Effector memory CD8-positive, alpha-beta T cell (primary cell): ENCODE data around the gene GTF2H4.

Source experiments
- ATAC-seq: fragments of 150-1000 bp; cut with Tn5 transposase; replicated peaks from 2 replicates; pipeline ENCODE4 v1.10.0; 2021; ENCODE audit warnings: mild to moderate bottlenecking, moderate library complexity
- DNase-seq, 3 experiments: peaks; one replicate each; pipeline ENCODE4 v3.0.0; 2021
- H3K27ac Mint-ChIP-seq, 2 donors: one replicate each; pipeline ENCODE4 v1.8.0; 2022; ENCODE audit warnings: mild to moderate bottlenecking in 2 of 2, mixed read lengths in 2 of 2, moderate library complexity in 2 of 2
- H3K27me3 Mint-ChIP-seq, 2 donors: one replicate each; pipeline ENCODE4 v1.8.0; 2022; ENCODE audit warnings: mixed read lengths in 2 of 2
- H3K36me3 Mint-ChIP-seq: one replicate; pipeline ENCODE4 v1.8.0; 2022; ENCODE audit warnings: mild to moderate bottlenecking, moderate library complexity, mixed read lengths; ENCODE audit not compliant: insufficient read depth
- H3K4me1 Mint-ChIP-seq, 2 donors: one replicate each; pipeline ENCODE4 v1.8.0; 2022; ENCODE audit warnings: low read depth in 2 of 2, mixed read lengths in 2 of 2
- H3K4me3 Mint-ChIP-seq, 2 donors: one replicate each; pipeline ENCODE4 v1.8.0; 2022; ENCODE audit warnings: mild to moderate bottlenecking in 2 of 2, mixed read lengths in 2 of 2, moderate library complexity in 2 of 2
- H3K9me3 Mint-ChIP-seq, 2 donors: one replicate each; pipeline ENCODE4 v1.8.0; 2022; ENCODE audit warnings: mixed read lengths in 2 of 2

GTF2H4 gene

DNA sequence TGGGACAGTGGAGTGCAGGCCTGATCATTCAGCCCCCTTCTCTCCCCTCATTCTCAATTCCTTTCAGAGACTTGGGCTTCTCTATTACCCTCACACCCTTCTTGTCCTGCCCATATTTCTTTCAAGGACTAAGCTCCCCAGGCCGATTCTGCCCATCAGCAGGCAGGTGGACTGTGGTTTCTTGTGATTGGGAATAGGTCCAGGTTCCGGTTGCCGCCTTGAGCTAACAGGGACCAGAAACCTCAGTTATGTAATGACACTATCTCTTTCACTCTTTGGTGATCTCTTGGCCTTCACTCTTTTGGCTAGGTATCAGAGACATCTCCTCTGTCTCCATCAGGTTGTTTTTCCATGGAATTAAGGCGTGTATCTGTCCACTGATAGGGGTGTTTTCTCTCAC lies 39.2 kb downstream of the GTF2H4 start:
- peaks cover 78 to 100% of the 10 kb centered on the region in 2 donors for H3K27me3 Mint-ChIP-seq
- H3K27ac Mint-ChIP-seq: no peak overlapping the region
- H3K36me3 Mint-ChIP-seq: no peaks in the 10 kb centered on the region

DNA sequence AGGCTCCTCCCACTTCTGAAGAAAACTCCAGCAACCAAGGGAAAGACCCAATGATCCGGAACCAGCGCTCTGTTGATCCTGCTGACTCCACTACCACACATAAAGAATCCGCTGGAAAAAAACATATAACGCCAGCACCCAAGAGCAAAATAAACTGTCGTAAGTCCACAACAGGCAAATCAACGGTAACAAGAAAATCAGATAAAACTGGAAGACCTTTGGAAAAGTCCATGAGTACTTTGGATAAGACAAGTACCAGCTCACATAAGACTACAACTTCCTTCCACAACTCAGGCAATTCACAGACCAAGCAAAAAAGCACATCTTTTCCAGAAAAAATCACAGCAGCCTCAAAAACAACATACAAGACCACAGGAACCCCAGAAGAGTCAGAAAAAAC lies 40.8 kb downstream of the GTF2H4 start:
- Mint-ChIP-seq H3K27ac (no peak overlapping the region), H3K27me3 (peaks cover 70 to 99% of the 10 kb centered on the region in 2 donors), H3K4me1 (peaks cover 0 to 1% of the 10 kb centered on the region in 2 donors), H3K4me3 (no peak overlapping the region), H3K9me3 (peaks cover 5 to 17% of the 10 kb centered on the region in 2 donors), H3K36me3 (no peaks in the 10 kb centered on the region)
- no peak for ATAC-seq
- no peak for DNase-seq

More for the DNA sequence above, 39.2 kb downstream of the GTF2H4 start:
- Mint-ChIP-seq H3K9me3 (peaks cover 5 to 17% of the 10 kb centered on the region in 2 donors), H3K4me1 (peaks cover 0 to 6% of the 10 kb centered on the region in 2 donors), H3K4me3 (no peak overlapping the region)
- DNase-seq (no peak), ATAC-seq (no peak)

DNA sequence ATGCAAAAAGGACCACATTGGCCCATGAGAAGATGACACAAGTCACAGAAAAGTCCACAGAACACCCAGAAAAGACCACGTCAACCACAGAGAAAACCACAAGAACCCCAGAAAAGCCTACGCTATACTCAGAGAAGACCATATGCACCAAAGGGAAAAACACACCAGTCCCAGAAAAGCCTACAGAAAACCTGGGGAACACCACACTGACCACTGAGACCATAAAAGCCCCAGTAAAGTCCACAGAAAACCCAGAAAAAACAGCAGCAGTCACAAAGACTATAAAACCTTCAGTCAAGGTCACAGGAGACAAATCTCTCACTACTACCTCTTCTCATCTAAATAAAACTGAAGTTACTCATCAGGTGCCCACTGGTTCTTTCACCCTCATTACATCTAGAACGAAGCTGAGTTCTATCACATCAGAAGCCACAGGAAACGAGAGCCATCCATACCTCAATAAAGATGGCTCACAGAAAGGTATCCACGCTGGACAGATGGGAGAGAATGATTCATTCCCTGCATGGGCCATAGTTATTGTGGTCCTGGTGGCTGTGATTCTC lies 44.0 kb downstream of the GTF2H4 start:
- Mint-ChIP-seq H3K27ac (no peak overlapping the region), H3K36me3 (peaks cover 2% of the 10 kb centered on the region), H3K9me3 (peaks cover 5 to 17% of the 10 kb centered on the region in 2 donors), H3K27me3 (peaks cover 54 to 75% of the 10 kb centered on the region in 2 donors), H3K4me1 (peaks cover 0 to 10% of the 10 kb centered on the region in 2 donors), H3K4me3 (no peak overlapping the region)
- ATAC-seq: no peak
- DNase-seq: no peak

DNA sequence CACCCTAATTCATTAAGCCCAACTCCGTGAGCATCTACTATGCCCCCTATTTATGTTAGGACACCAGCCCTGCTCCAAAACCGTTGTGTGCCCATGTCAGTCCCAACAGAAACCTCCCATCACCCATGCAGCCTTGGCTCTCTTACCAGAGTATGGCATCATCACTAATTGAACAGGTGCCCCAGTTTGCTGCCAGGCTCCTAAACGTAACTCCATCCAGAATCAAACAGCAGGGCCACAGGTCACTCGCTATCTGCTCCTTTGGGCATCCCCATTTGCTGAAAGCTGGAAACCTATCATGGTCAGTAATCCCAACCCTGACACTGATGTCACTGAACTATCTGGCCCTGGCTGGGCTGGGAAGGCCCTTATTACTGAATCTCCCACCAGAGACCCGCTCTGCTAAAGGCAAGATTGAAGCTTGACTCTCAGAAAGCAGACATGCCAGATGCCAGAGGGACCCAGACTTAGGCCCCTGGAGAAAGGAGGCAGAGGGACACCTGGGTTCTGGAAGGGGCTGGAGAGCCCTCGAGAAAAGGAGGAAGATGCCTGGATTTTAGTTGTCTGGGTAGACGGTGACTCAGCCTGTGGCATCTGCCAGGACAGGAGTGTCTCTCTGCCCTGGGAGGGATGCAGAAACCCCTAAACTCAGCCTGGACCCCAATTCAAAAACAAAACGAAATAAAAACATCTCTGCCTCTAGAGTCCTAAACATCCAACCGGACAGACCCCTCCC lies 46.8 kb downstream of the GTF2H4 start:
- Mint-ChIP-seq H3K4me1 (peaks cover 0 to 10% of the 10 kb centered on the region in 2 donors), H3K9me3 (peaks cover 2 to 17% of the 10 kb centered on the region in 2 donors), H3K4me3 (peak overlapping the region; percentile 79 to 81), H3K27ac (peak overlapping the region; percentile 57 to 72), H3K27me3 (peaks cover 50 to 71% of the 10 kb centered on the region in 2 donors), H3K36me3 (peaks cover 2% of the 10 kb centered on the region)
- no peak for DNase-seq
- ATAC-seq: no peak

GRCh38 chr6:30955367-30956042 lies 47.5 kb downstream of the GTF2H4 start:
- Mint-ChIP-seq H3K4me3 (peak overlapping the region; percentile 79 to 81), H3K27ac (peak overlapping the region; percentile 57 to 72), H3K36me3 (peaks cover 2% of the 10 kb centered on the region), H3K4me1 (peaks cover 0 to 10% of the 10 kb centered on the region in 2 donors), H3K27me3 (peaks cover 46 to 65% of the 10 kb centered on the region in 2 donors), H3K9me3 (peaks cover 2 to 10% of the 10 kb centered on the region in 2 donors)
- peak; percentile 84 for ATAC-seq
- DNase-seq: peak; percentile 44 to 61 (median 50)

GRCh38 chr6:30957716-30958115 lies 49.7 kb downstream of the GTF2H4 start:
- H3K4me1 Mint-ChIP-seq: peaks cover 0 to 9% of the 10 kb centered on the region in 2 donors
- H3K27ac Mint-ChIP-seq: no peak overlapping the region
- no peak overlapping the region for H3K4me3 Mint-ChIP-seq
- H3K9me3 Mint-ChIP-seq: no peaks in the 10 kb centered on the region
- peaks cover 35 to 43% of the 10 kb centered on the region in 2 donors for H3K27me3 Mint-ChIP-seq
- peaks cover 2% of the 10 kb centered on the region for H3K36me3 Mint-ChIP-seq
- ATAC-seq: no peak
- DNase-seq: no peak

DNA sequence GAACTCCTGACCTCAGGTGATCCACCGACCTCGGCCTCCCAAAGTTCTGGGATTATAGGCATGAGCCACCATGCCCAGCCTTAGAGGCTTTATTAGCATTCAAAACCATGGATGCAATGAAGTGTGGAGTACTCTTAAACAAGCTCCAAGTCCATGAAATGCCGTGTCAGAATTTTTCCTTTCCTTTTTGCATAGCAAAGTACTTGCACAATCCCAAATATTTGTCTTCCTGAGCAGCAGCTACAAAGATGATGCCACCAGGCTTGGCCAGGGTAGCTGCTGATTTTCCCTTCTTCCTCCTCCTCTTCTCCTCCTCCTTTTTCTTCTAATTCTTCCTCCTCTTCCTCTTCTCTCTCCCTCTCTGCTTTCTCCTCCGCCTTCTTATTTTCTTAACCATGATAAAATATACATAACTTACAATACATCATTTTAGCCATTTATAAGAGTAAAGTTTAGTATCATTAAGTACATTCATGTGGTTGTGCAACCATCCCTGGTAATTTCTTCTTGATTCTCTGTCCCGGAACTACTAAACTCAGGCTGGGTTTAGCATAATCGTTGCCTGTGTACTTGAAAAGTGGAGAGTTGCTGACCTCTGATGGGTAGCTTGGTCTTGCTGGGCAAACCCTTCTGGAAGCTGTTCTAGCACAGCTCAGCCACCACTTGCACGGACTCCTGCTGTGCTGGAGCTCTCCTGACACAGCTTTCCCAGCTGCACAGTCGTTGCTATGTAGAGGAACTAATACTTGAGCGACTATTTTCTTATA lies 53.1 kb downstream of the GTF2H4 start:
- no peaks in the 10 kb centered on the region for H3K9me3 Mint-ChIP-seq
- H3K27ac Mint-ChIP-seq: no peak overlapping the region
- H3K27me3 Mint-ChIP-seq: peaks cover 33 to 38% of the 10 kb centered on the region in 2 donors
- no peak for DNase-seq
- peaks cover 8% of the 10 kb centered on the region for H3K36me3 Mint-ChIP-seq
- H3K4me1 Mint-ChIP-seq: peaks cover 24 to 25% of the 10 kb centered on the region in 2 donors
- ATAC-seq: no peak
- H3K4me3 Mint-ChIP-seq: no peak overlapping the region

- peaks cover 22 to 32% of the 10 kb centered on the region in 2 donors for H3K27me3 Mint-ChIP-seq
- H3K27ac Mint-ChIP-seq: no peak overlapping the region
- DNase-seq: no peak
Observed at GRCh38 chr6:30962716-30963115, 54.7 kb downstream of the GTF2H4 start.

DNA sequence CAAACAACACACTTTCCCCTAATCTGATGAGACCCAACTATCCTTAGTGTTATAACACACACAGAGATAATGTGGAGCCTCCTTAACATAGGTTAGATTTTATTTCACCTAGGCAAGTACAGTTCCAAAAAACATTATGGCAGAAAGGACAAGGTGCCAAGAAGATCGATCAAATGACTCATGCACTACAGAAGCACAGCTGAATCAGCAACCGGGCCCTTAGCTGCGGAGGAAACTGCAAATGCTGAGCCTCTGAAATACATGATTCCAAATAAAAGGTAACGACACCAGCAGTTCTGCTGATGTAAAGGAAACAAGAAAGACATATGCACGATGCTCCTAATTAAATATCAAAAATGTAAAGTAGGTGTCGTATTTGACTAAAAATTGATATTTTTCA lies 55.6 kb downstream of the GTF2H4 start:
- Mint-ChIP-seq H3K9me3 (no peaks in the 10 kb centered on the region), H3K36me3 (peaks cover 8% of the 10 kb centered on the region), H3K4me1 (peaks cover 24% of the 10 kb centered on the region in 2 donors), H3K27ac (peak overlapping the region; percentile 15 to 54), H3K4me3 (no peak overlapping the region), H3K27me3 (peaks cover 13 to 25% of the 10 kb centered on the region in 2 donors)
- DNase-seq: no peak
- no peak for ATAC-seq

More at GRCh38 chr6:30962716-30963115, 54.7 kb downstream of the GTF2H4 start:
- Mint-ChIP-seq H3K36me3 (peaks cover 8% of the 10 kb centered on the region), H3K9me3 (no peaks in the 10 kb centered on the region), H3K4me1 (peaks cover 24% of the 10 kb centered on the region in 2 donors), H3K4me3 (no peak overlapping the region)
- ATAC-seq: no peak
